Keratinocyte (primary cell): ENCODE measurements around the gene FHIT.

Experiments
- CTCF ChIP-seq, 3 experiments: IDR thresholded peaks in 1 of 3; conservative IDR thresholded peaks in 1 of 3; optimal IDR thresholded peaks in 1 of 3; 2 replicates in 2 of 3; 3 replicates in 1 of 3; pipeline versions ENCODE3 to v1.5.1; 2011; ENCODE audit warnings: low read length in 3 of 3, mild to moderate bottlenecking in 3 of 3, moderate library complexity in 2 of 3, control low read depth in 1 of 3, inconsistent platforms in 1 of 3; ENCODE audit not compliant: insufficient read depth in 2 of 3; ENCODE audit errors: extremely low read depth in 1 of 3
- EZH2 ChIP-seq: IDR thresholded peaks from one replicate; pipeline ENCODE4 v1.6.1; 2012; ENCODE audit warnings: inconsistent platforms, mild to moderate bottlenecking, low read length, moderate library complexity

GRCh38 chr3:61032991-61033390 is 218.3 kb downstream of the FHIT start:
- TF ChIP-seq CTCF (optimal IDR thresholded peaks at IDR 0.05 in 1 of 3, IDR thresholded peaks at IDR 0.05 in 1 of 3, conservative IDR thresholded peaks at IDR 0.05 in 1 of 3; ENCODE audit: extremely low read depth in 1 of 3, insufficient read depth in 2 of 3, low read length in 3 of 3) (no peak), EZH2 (no peak)
